Measurements from ENCODE around the gene COL28A1.
"Not testable (repeated sequence)": the region's sequence is repeated elsewhere in the genome, so short reads cannot be mapped to it uniquely, and the experiment has no call there.

COL28A1 gene

GRCh38 chr7:7535691-7536090, at the start of gene COL28A1:
COL28A1 (minus strand) TSS chr7:7535873; CDS start chr7:7532875, 2,998 bp downstream.
- DNase-seq, result no peak

GRCh38 chr7:7584653-7585052, 49.0 kb upstream of the COL28A1 start:
- no peak for DNase-seq

- no peak for DNase-seq
Observed at GRCh38 chr7:7583731-7584130, 48.1 kb upstream of the COL28A1 start.

GRCh38 chr7:7582596-7582995, 46.9 kb upstream of the COL28A1 start:
- DNase-seq, result no peak

GRCh38 chr7:7581531-7582179, 46.0 kb upstream of the COL28A1 start:
- no peak for DNase-seq

GRCh38 chr7:7579638-7580037, 44.0 kb upstream of the COL28A1 start:
- DNase-seq, result no peak

- DNase-seq, result no peak
Observed at GRCh38 chr7:7577888-7578287, 42.2 kb upstream of the COL28A1 start.

GRCh38 chr7:7576344-7576743, 40.7 kb upstream of the COL28A1 start:
- DNase-seq, result no peak

GRCh38 chr7:7573701-7574100, 38.0 kb upstream of the COL28A1 start:
- DNase-seq, result no peak

- DNase-seq, result no peak
Observed at GRCh38 chr7:7570584-7570983, 34.9 kb upstream of the COL28A1 start.

GRCh38 chr7:7569615-7570014, 33.9 kb upstream of the COL28A1 start:
- no peak for DNase-seq

GRCh38 chr7:7569081-7569527, 33.4 kb upstream of the COL28A1 start:
- no peak for DNase-seq

- DNase-seq, result no peak
Observed at GRCh38 chr7:7568553-7568952, 32.9 kb upstream of the COL28A1 start.

- DNase-seq, result no peak
Observed at GRCh38 chr7:7567898-7568531, 32.3 kb upstream of the COL28A1 start.

GRCh38 chr7:7566651-7567611, 31.3 kb upstream of the COL28A1 start, which contains the start of gene MIOS:
MIOS (plus strand) TSS chr7:7566884; CDS start chr7:7572476, 5,592 bp downstream.
- DNase-seq, result peak; percentile 1 to 46

- no peak for DNase-seq
Observed at GRCh38 chr7:7565746-7566650, 30.3 kb upstream of the COL28A1 start.

- no peak for DNase-seq
Observed at GRCh38 chr7:7565018-7565680, 29.5 kb upstream of the COL28A1 start.

- no peak for DNase-seq
Observed at GRCh38 chr7:7564323-7564780, 28.7 kb upstream of the COL28A1 start.

- DNase-seq, result no peak
Observed at GRCh38 chr7:7563813-7564212, 28.1 kb upstream of the COL28A1 start.

GRCh38 chr7:7563269-7563668, 27.6 kb upstream of the COL28A1 start:
- no peak for DNase-seq

- DNase-seq, result no peak
Observed at GRCh38 chr7:7562736-7563135, 27.1 kb upstream of the COL28A1 start.

- DNase-seq, result not testable (repeated sequence)
Observed at GRCh38 chr7:7561591-7561990, 25.9 kb upstream of the COL28A1 start.

Data from cerebellar nuclear complex (tissue), 1 donor.